Measurements from ENCODE around the gene GFPT2.

DNA sequence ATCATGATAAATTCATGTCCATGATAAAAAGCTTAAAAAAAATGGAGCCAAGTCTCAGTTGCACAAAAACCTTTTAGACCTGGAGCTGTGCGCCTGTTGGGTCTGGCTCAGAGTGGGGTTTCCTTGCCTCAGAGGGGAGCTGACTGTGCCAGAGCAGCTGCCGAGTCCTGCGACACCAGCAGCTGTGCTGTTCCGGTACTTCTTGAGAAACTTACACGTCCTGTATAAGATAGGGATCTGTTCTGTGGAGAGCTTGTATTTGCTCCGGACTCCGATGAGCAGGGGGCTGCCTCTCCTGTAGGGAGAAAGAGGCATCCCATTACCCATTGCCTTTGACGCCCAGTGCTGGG lies 28.6 kb downstream of the GFPT2 start:
- TF ChIP-seq, protein P1, sequence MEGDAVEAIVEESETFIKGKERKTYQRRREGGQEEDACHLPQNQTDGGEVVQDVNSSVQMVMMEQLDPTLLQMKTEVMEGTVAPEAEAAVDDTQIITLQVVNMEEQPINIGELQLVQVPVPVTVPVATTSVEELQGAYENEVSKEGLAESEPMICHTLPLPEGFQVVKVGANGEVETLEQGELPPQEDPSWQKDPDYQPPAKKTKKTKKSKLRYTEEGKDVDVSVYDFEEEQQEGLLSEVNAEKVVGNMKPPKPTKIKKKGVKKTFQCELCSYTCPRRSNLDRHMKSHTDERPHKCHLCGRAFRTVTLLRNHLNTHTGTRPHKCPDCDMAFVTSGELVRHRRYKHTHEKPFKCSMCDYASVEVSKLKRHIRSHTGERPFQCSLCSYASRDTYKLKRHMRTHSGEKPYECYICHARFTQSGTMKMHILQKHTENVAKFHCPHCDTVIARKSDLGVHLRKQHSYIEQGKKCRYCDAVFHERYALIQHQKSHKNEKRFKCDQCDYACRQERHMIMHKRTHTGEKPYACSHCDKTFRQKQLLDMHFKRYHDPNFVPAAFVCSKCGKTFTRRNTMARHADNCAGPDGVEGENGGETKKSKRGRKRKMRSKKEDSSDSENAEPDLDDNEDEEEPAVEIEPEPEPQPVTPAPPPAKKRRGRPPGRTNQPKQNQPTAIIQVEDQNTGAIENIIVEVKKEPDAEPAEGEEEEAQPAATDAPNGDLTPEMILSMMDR (IDR thresholded peaks at IDR 0.05 in 2 of 3, conservative IDR thresholded peaks at IDR 0.05 in 1 of 3; ENCODE audit: control insufficient read depth in 2 of 3, extremely low read depth in 1 of 3, insufficient read depth in 1 of 3, low read depth in 3 of 3, low read length in 3 of 3) = no peak
- TF ChIP-seq EP300 (IDR thresholded peaks at IDR 0.05; ENCODE audit: borderline replicate concordance in 1 of 2, control insufficient read depth in 1 of 2, low read depth in 2 of 2, low read length in 2 of 2) (no peak), NR2C1 (IDR thresholded peaks at IDR 0.05) (no peak), POLR2AphosphoS5 (IDR thresholded peaks at IDR 0.05; ENCODE audit: low read length) (no peak), ZSCAN29 (IDR thresholded peaks at IDR 0.05) (no peak), EZH2 (IDR thresholded peaks at IDR 0.05; ENCODE audit: borderline replicate concordance, control insufficient read depth, low read depth, low read length) (no peak), YY1 (IDR thresholded peaks at IDR 0.05; ENCODE audit: low read depth, low read length) (no peak), JUNB (IDR thresholded peaks at IDR 0.05) (no peak), CREM (IDR thresholded peaks at IDR 0.05; ENCODE audit: low read depth) (no peak), MYC (IDR thresholded peaks at IDR 0.05; ENCODE audit: insufficient read depth, insufficient read length, insufficient replicate concordance, low read length, severe bottlenecking) (no peak), TAF1 (IDR thresholded peaks at IDR 0.05; ENCODE audit: borderline replicate concordance, low read depth, low read length) (no peak), PAX8 (IDR thresholded peaks at IDR 0.05) (no peak)
- TF ChIP-seq, protein P2, sequence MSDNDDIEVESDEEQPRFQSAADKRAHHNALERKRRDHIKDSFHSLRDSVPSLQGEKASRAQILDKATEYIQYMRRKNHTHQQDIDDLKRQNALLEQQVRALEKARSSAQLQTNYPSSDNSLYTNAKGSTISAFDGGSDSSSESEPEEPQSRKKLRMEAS (IDR thresholded peaks at IDR 0.05; ENCODE audit: low read depth, low read length) = no peak

Measured in GM12878 (cell line).